ENCODE data around the gene UBE2E2.
A peak's percentile ranks its signal among the peaks of the same experiment; 100 is the strongest.

UBE2E2 gene

GRCh38 chr3:23389089-23389488 is 186.0 kb downstream of the UBE2E2 start:
- DNase-seq (ENCODE audit: low read depth, low spot score), result no peak

GRCh38 chr3:23389686-23390085 is 186.6 kb downstream of the UBE2E2 start:
- no peak for DNase-seq (ENCODE audit: low read depth, low spot score)

- DNase-seq (ENCODE audit: low read depth, low spot score), result no peak
These were observed 187.3 kb downstream of the UBE2E2 start for GRCh38 chr3:23390446-23390845.

- DNase-seq (ENCODE audit: low read depth, low spot score), result no peak
These were observed 187.9 kb downstream of the UBE2E2 start for GRCh38 chr3:23390989-23391553.

GRCh38 chr3:23395115-23395514 is 192.0 kb downstream of the UBE2E2 start:
- DNase-seq (ENCODE audit: low read depth, low spot score), result no peak

GRCh38 chr3:23396746-23397145 is 193.6 kb downstream of the UBE2E2 start:
- no peak for DNase-seq (ENCODE audit: low read depth, low spot score)

- no peak for DNase-seq (ENCODE audit: low read depth, low spot score)
These were observed 196.1 kb downstream of the UBE2E2 start for GRCh38 chr3:23399221-23399620.

- peak; percentile 78 for DNase-seq (ENCODE audit: low read depth, low spot score)
These were observed 199.8 kb downstream of the UBE2E2 start for GRCh38 chr3:23402728-23403492.

- DNase-seq (ENCODE audit: low read depth, low spot score), result no peak
These were observed 201.1 kb downstream of the UBE2E2 start for GRCh38 chr3:23404246-23404645.

- peak; percentile 14 for DNase-seq (ENCODE audit: low read depth, low spot score)
These were observed 202.0 kb downstream of the UBE2E2 start for GRCh38 chr3:23405081-23405480.

GRCh38 chr3:23406601-23407000 is 203.5 kb downstream of the UBE2E2 start:
- no peak for DNase-seq (ENCODE audit: low read depth, low spot score)

GRCh38 chr3:23418026-23418425 is 214.9 kb downstream of the UBE2E2 start:
- DNase-seq (ENCODE audit: low read depth, low spot score), result no peak

- no peak for DNase-seq (ENCODE audit: low read depth, low spot score)
These were observed 218.8 kb downstream of the UBE2E2 start for GRCh38 chr3:23421811-23422516.

- peak; percentile 20 for DNase-seq (ENCODE audit: low read depth, low spot score)
These were observed 219.4 kb downstream of the UBE2E2 start for GRCh38 chr3:23422517-23422851.

- DNase-seq (ENCODE audit: low read depth, low spot score), result no peak
These were observed 222.3 kb downstream of the UBE2E2 start for GRCh38 chr3:23425410-23425809.

GRCh38 chr3:23430781-23431398 is 227.8 kb downstream of the UBE2E2 start:
- DNase-seq (ENCODE audit: low read depth, low spot score), result no peak

- no peak for DNase-seq (ENCODE audit: low read depth, low spot score)
These were observed 228.6 kb downstream of the UBE2E2 start for GRCh38 chr3:23431764-23432163.

GRCh38 chr3:23435318-23435717 is 232.2 kb downstream of the UBE2E2 start:
- peak; percentile 7 for DNase-seq (ENCODE audit: low read depth, low spot score)

- DNase-seq (ENCODE audit: low read depth, low spot score), result no peak
These were observed 232.8 kb downstream of the UBE2E2 start for GRCh38 chr3:23435904-23436303.

GRCh38 chr3:23437484-23438145 is 234.5 kb downstream of the UBE2E2 start:
- no peak for DNase-seq (ENCODE audit: low read depth, low spot score)

GRCh38 chr3:23438657-23439056 is 235.5 kb downstream of the UBE2E2 start:
- DNase-seq (ENCODE audit: low read depth, low spot score), result no peak

- DNase-seq (ENCODE audit: low read depth, low spot score), result no peak
These were observed 236.0 kb downstream of the UBE2E2 start for GRCh38 chr3:23439080-23439479.
